ENCODE data around the gene NUDT13.
"Not testable (repeated sequence)": the region's sequence is repeated elsewhere in the genome, so short reads cannot be mapped to it uniquely, and the experiment has no call there.

NUDT13 gene

GRCh38 chr10:73097305-73097670 lies 13.0 kb upstream of the NUDT13 start:
- peak overlapping the region; percentile 69 for H3K4me3 ChIP-seq (ENCODE audit: low read depth, low read length)
- TF ChIP-seq CTCF (conservative IDR thresholded peaks at IDR 0.05; ENCODE audit: low read depth, low read length): no peak
- DNase-seq (ENCODE audit: low read depth): no peak

DNA sequence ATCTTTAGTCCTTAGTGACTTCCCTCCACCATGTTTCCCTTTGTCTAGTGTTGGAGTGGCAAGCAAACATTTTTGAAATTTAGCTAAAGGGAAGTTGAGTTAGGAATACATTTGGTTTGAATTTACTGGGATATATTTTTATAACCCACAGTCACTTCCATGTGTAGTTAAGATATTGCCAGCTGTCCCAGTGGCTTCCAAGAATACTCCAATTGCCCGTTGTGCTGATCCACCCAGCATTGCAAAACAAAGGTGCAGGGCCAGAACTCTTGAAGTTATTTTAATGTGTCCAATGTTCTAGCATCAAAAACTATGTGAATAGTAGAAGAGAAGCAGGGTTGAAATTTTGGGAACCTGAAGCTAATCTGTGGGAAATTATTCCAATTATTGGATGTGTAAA lies 11.1 kb upstream of the NUDT13 start:
- no peak for TF ChIP-seq CTCF (conservative IDR thresholded peaks at IDR 0.05; ENCODE audit: low read depth, low read length)
- no peak overlapping the region for H3K4me3 ChIP-seq (ENCODE audit: low read depth, low read length)
- DNase-seq (ENCODE audit: low read depth): no peak

DNA sequence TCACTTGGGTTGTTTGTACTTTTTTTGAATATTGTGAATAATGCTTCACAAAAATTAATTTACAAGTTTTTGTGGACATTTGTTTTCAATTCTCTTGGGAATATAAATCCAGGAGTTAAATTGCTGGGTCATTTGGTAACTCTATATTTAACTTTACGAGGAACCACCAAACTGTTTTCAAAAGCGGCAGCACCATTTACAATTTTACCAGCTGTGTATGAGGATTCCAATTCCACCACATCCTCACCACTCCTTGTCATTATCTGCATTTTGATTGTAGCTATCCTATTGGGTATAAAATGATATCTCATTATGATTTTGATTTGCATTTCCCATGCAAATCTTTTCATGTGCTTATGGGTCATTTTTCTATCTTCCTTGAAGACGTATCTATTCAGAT lies 4.0 kb upstream of the NUDT13 start:
- H3K4me3 ChIP-seq (ENCODE audit: low read depth, low read length): no peak overlapping the region
- DNase-seq (ENCODE audit: low read depth): no peak
- TF ChIP-seq CTCF (conservative IDR thresholded peaks at IDR 0.05; ENCODE audit: low read depth, low read length): no peak

GRCh38 chr10:73109248-73109652 lies 1.0 kb upstream of the NUDT13 start:
- not testable (repeated sequence) for DNase-seq (ENCODE audit: low read depth); H3K4me3 ChIP-seq (ENCODE audit: low read depth, low read length)

DNA sequence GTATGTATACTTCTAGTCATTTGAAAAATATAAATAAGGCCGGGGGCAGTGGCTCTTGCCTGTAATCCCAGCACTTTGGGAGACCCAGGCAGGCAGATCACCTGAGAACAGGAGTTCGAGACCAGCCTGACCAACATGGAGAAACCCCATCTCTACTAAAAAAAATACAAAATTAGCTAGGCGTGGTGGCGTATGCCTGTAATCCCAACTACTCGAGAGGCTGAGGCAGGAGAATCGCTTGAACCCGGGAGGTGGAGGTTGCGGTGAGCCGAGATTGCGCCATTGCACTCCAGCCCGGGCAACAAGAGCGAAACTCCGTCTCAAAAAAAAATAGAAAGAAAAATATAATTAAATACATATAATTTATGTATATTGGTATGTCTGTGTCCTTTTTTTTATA lies 1.8 kb downstream of the NUDT13 start:
- not testable (repeated sequence) for DNase-seq (ENCODE audit: low read depth); H3K4me3 ChIP-seq (ENCODE audit: low read depth, low read length)

DNA sequence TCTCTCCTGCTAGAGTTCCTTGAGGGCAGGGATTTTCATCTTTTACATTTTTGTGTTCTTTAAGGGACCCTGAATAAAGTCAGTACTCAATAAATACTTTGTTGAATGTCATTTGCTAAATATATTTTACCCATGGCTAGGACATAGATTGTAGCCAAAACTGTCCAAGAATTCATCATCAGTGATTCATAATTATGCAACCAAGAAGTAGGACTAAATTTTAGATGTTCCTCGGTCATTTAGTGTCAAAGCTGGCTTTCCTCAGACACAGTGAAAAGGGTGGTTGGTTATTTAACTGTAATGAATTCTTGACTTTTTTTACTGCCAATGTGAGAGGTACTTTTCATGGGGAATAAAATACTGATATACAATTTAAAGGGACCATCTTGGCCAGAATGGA lies 3.3 kb downstream of the NUDT13 start:
- DNase-seq (ENCODE audit: low read depth): peak; percentile 12
- TF ChIP-seq CTCF (conservative IDR thresholded peaks at IDR 0.05; ENCODE audit: low read depth, low read length): no peak
- H3K4me3 ChIP-seq (ENCODE audit: low read depth, low read length): no peak overlapping the region

DNA sequence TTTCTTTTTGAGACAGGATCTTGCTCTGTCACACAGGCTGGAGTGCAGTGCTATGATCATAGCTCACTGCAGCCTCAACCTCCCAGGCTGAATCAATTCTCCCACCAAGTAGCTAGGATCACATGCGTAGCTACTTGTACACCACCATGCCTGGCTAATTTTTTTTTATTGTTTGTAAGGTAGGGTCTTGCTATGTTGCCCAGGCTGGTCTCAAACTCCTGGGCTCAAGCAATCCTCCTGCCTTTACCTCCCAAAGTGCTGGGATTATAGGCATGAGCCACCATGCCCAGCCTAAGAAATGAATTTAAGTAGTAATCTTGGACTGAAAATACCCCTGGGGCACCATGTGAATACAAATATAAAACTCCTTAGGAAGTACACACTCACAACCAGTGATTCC lies 5.8 kb downstream of the NUDT13 start:
- DNase-seq (ENCODE audit: low read depth): no peak
- no peak for TF ChIP-seq CTCF (conservative IDR thresholded peaks at IDR 0.05; ENCODE audit: low read depth, low read length)
- no peak overlapping the region for H3K4me3 ChIP-seq (ENCODE audit: low read depth, low read length)

- TF ChIP-seq CTCF (conservative IDR thresholded peaks at IDR 0.05; ENCODE audit: low read depth, low read length): no peak
- peak; percentile 56 for DNase-seq (ENCODE audit: low read depth)
- H3K4me3 ChIP-seq (ENCODE audit: low read depth, low read length): no peak overlapping the region
Observed at GRCh38 chr10:73117976-73118743, 7.9 kb downstream of the NUDT13 start.
